Glomerular visceral epithelial cell (primary cell): ENCODE results near the gene COL5A1.
"Not testable (repeated sequence)": the region's sequence is repeated elsewhere in the genome, so short reads cannot be mapped to it uniquely, and the experiment has no call there.

Source experiments
- DNase-seq: peaks from one replicate; pipeline ENCODE4 v3.0.0-alpha.2; 2016; ENCODE audit errors: extremely low spot score

COL5A1 gene

GRCh38 chr9:134638502-134639090 lies 3.0 kb upstream of the COL5A1 start:
- no peak for DNase-seq

- DNase-seq: no peak
These were observed 1.6 kb upstream of the COL5A1 start for GRCh38 chr9:134639994-134640393.

DNA sequence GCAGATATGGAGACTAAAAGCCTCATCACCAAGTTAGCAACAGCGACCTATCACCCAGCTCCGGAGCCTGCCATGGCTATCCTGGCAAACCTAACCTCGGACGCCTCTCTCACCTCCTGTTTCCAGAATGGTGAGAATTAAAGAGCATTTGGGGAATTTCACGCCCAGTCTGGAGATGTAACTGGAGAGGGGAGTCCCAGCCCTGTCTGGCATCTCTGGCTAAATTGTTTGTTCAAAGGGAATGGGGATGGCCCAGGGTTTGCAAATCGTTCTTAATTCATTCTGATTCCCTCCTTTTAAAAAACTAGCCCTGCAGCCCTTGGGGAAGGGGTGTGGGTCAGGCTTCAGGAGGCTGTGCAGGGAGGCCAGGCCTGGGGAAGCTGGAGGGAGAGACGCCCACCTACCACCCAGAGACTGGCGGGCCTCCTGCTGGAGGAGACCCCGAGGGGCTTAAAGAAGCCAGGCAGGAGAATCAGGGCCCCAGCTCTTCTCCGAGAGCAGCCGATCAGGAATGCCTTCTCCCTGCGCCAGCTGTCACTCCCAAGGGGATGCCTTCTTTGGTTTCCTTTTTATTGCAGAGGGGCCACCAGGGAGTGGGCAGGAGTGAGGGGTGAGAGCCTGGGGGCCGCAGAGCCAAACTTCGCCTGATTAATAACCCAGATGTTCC lies 964 bp upstream of the COL5A1 start:
- DNase-seq: no peak

- DNase-seq: no peak
These were observed 384 bp downstream of the COL5A1 start for GRCh38 chr9:134641990-134642384.

GRCh38 chr9:134642385-134643181 lies 980 bp downstream of the COL5A1 start:
- DNase-seq: peak; percentile 62

- no peak for DNase-seq
These were observed 1.6 kb downstream of the COL5A1 start for GRCh38 chr9:134643222-134643671.

DNA sequence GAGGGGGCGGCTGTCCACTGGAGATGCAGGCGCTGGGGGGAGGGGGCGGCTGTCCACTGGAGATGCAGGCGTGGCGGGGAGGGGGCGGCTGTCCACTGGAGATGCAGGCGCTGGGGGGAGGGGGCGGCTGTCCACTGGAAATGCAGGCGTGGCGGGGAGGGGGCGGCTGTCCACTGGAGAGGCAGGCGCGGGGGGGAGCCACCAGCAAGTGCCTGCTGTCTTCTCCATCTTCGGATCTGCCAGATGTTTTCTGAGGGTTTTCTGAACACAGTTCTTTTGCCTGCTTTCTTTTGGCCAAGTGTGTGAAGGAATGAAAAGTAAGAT lies 2.8 kb downstream of the COL5A1 start:
- not testable (repeated sequence) for DNase-seq

DNA sequence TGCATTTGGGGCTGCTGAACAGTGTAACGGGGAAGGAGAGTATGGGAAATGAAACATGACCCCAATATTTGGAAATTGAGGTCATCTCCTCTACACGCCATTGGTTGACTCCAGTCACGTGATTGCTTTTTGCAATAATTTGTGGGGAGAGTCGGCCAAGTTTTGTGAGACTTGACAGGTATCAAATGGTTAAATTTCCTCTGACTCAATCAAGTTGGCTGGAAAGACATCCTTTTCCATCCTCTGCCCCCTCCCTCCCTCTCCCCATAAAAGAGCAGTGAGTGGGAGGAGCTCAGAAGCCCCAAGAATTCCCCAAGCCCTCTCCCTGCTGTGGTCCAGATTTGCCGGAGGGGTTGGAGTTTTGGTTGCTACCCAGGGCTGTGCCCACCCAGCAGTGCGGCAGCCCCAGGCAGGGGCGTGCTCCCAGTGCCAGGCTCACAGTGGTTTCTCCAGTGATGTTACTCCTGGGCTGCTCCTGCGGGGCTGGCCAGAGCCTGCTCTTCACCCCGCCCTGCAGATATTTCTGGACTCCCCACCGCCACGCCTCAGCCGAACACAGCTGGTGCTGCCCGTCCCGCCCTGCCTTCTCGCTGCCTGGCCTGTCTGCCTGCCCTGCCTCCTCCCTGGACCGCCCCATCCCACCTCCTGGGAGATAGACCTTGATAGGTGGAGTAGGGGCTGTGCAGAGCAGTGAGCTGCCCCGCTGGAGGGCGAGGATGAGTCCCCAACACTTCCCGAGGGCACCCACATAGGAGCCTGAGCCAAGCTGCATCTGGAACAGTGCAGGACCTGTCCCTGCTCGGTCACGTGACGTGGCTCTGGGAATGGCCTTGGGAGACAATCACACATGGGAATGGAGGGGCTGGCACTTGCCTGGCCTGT lies 3.4 kb downstream of the COL5A1 start:
- peak; percentile 81 for DNase-seq

DNA sequence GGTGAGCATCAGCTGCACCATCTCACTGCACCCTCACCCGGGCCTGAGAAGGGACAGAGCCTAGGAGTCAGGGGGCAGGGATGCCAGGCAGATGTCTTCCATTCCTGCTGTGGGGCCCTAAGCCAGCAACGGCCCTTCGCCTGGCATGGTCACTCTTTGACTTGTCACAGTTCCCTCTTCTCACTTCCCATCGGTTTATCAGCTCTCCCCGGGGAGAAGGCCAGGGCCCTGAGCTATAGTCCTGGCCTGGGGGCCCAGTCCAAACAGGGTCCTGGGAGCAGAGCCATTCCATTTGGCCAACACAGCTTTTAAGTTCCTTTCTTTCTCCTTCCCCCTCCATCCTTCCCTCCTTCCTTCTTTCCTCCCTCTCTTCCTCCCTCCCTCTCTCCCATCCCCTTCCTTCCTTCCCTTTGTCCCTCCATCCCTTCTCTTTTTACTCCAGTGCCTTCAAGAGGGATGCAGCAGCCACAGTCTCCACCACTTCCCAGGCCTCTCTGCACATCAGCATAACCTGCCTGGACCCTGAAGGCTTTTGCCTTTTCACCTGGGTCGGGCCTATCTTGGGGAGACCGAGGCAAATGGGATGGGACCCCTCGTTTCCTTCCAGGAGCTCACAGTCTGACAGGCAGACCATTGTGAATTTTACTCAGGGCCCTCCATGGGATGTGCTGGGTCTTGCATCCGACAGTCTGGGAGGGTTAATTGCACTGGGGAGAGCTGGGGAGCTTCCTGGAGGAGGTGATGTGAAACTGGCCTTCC lies 4.2 kb downstream of the COL5A1 start:
- no peak for DNase-seq

GRCh38 chr9:134647359-134648080 lies 5.9 kb downstream of the COL5A1 start:
- no peak for DNase-seq

- DNase-seq: peak; percentile 47
These were observed 7.3 kb downstream of the COL5A1 start for GRCh38 chr9:134648701-134649530.

DNA sequence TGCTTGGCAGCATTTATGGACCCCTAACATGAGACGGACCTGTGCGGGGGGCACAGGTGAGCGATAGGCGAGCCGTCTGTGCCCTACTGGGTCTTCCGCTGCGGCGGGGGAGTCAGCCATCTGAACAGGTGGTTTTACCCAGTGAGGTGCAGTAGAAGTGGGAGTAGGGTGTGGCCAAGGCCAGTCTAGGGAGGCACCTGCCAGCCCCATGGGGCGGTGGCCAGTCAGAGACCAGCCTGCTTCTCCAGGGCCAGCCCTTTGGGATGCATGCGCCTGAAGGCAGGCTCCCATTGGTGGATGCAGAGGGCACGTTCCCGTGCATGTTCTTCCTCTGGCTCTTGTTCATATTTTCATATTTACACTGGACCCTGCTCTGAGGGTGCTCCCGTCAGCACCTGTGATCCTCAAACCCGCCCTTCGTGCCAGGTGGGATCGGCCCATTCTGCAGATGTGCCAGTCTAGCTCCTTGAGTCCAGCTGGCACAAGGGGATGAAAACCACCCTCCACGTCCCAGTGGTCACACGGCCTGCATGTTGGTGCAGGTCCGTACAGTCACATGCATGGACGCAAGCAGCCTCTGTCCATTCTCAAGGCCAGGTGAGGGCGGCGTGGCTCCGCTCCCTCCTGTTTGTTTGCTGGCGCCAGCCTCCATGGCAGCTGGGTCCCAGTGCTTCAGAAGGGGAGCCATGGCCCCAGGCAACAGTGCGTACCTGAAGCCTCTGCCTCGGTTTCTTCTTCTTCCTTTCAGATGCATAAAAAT lies 9.0 kb downstream of the COL5A1 start:
- no peak for DNase-seq

GRCh38 chr9:134651226-134651905 lies 9.8 kb downstream of the COL5A1 start:
- DNase-seq: no peak

DNA sequence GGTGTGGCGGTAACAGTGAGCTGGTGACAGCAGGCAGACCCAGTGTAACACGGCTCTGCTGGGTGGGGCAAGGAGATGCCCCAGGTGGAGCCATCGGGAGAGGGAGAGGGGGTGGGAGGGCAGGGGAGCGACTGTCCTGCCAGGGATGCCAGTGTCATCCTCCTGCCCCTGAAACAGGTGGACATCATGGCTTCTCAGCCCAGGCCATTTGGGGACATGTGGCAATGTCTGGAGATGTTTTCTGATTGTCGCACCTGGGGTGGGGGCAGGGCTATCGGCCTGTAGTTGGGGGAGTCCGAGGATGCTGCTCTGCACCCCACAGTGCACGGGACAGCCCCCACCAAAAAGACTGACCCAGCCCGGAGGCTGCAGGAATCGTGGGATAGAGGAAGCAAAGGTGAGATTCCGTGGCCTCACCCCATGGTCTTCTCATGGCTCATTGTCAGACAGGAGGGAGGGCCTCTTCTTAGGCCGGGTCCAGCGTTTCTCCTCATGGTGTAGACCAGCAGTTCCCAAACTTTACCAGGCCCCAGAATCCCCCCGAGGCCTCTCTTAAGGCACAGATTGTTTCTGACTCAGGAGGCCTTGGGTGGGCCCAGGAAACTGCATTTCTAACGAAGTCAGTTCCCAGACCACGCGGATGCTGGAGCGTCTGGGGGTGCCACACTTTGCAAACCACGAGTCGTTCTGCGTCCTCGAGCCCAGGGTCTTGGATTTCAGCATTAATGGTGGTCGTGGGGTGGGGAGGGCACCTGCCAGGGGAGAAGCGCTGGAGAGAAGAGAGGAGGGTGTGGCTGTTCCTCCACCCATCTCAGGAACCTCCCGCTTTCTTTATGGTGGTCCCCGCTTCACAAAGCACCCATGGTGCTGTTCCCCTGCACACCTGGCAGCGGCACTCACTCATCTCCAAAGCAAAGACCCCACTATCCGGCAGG lies 11.0 kb downstream of the COL5A1 start:
- DNase-seq: no peak

DNA sequence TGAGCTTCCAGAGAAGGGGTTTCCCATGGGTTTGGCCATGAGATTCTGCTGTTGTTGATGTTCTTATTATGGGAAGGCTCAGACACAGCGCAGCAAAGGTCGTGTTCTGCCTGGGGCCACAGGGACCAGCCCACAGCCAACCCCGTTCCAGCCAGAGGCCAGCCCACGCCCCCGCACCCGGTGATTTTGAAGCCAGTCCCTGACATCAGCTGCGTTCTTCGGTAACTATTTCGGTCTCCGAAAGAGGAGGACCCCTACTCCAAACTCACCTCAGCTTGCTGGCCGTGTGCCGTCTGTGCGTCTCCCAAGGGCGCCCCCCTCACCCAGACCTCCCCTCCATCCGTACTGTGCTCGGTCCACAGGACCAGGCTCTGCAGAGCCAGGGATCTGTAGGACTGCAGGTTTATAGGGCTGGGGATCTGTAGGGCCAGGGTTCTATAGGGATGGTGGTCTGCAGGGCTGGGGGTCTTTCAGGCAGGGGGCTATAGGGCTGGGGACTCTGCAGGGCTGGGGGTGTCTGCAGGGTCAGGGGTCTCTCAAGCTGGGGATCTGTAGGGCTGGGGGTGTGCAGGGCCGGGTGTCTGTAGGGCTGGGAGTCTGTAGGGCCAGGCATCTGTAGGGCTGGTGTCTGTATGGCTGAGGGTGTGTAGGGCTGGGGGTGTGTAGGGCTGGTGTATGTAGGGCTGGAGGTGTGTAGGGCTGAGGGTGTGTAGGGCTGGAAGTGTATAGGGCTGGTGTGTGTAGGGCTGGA lies 11.8 kb downstream of the COL5A1 start:
- DNase-seq: no peak

GRCh38 chr9:134655101-134655500 lies 13.5 kb downstream of the COL5A1 start:
- no peak for DNase-seq
